ENCODE measurements around the gene RBM47.

GRCh38 chr4:40563401-40563800, 66.3 kb downstream of the RBM47 start:
- TF ChIP-seq POLR2A (IDR thresholded peaks at IDR 0.05) (no peak), CTCF (IDR thresholded peaks at IDR 0.05) (no peak)
